ENCODE measurements around the gene SPON1. TPM values are rescaled to one million over a fixed set of nuclear protein-coding genes. Genes with fewer than 3 reads are reported as not detected.

The SPON1 gene
- total and polyA plus RNA-seq, 12 donors = 2.7 to 116 (median 34.4) TPM

- H3K4me1 ChIP-seq (replicated peaks in 1 of 2) = peaks cover 5 to 26% of the 10 kb centered on the region in 2 donors
- no peaks in the 10 kb centered on the region for H3K36me3 ChIP-seq (replicated peaks in 1 of 2)
- no peaks in the 10 kb centered on the region for H3K27me3 ChIP-seq
- no peak for DNase-seq
- intact Hi-C loops (cut with DNase I) = no loop called here
- no peak overlapping the region for H3K27ac ChIP-seq
- no peak overlapping the region for H3K4me3 ChIP-seq
- WGBS, 4 donors = 43 to 62% (median 57%) methylated on average over 1 of the region's 1 CpG
- TF ChIP-seq CTCF (IDR thresholded peaks at IDR 0.05) = no peak
- no peak for TF ChIP-seq POLR2A (IDR thresholded peaks at IDR 0.05)
- no peaks in the 10 kb centered on the region for H3K9me3 ChIP-seq (replicated peaks in 1 of 3)
Observed at GRCh38 chr11:14310679-14311078, 348.2 kb downstream of the SPON1 start.

- Histone ChIP-seq H3K4me1 (replicated peaks in 1 of 2) (peaks cover 5 to 26% of the 10 kb centered on the region in 2 donors), H3K27ac (no peak overlapping the region), H3K36me3 (replicated peaks in 1 of 2) (no peaks in the 10 kb centered on the region), H3K27me3 (no peaks in the 10 kb centered on the region), H3K9me3 (replicated peaks in 1 of 3) (no peaks in the 10 kb centered on the region), H3K4me3 (no peak overlapping the region)
- DNase-seq = no peak
- intact Hi-C loops (cut with DNase I) = no loop called here
- WGBS, 4 donors = 72 to 80% (median 78%) methylated on average over 4 of the region's 4 CpGs
- TF ChIP-seq POLR2A (IDR thresholded peaks at IDR 0.05) (no peak), CTCF (IDR thresholded peaks at IDR 0.05) (no peak)
Observed at GRCh38 chr11:14312736-14313438, 350.4 kb downstream of the SPON1 start.

GRCh38 chr11:14314127-14314526 lies 351.6 kb downstream of the SPON1 start:
- H3K9me3 ChIP-seq (replicated peaks in 1 of 3) = no peaks in the 10 kb centered on the region
- no peak overlapping the region for H3K27ac ChIP-seq
- peaks cover 5 to 19% of the 10 kb centered on the region in 2 donors for H3K4me1 ChIP-seq (replicated peaks in 1 of 2)
- no peak for DNase-seq
- no peak for TF ChIP-seq CTCF (IDR thresholded peaks at IDR 0.05)
- WGBS, 4 donors = 78 to 92% (median 89%) methylated on average over 2 of the region's 2 CpGs
- intact Hi-C loops (cut with DNase I) = no loop called here
- H3K4me3 ChIP-seq = no peak overlapping the region
- no peaks in the 10 kb centered on the region for H3K36me3 ChIP-seq (replicated peaks in 1 of 2)
- no peaks in the 10 kb centered on the region for H3K27me3 ChIP-seq

GRCh38 chr11:14315130-14315529 lies 352.6 kb downstream of the SPON1 start:
- no peak for DNase-seq
- Histone ChIP-seq H3K27ac (no peak overlapping the region), H3K4me3 (no peak overlapping the region), H3K36me3 (replicated peaks in 1 of 2) (no peaks in the 10 kb centered on the region), H3K4me1 (replicated peaks in 1 of 2) (peaks cover 0 to 9% of the 10 kb centered on the region in 2 donors), H3K27me3 (no peaks in the 10 kb centered on the region), H3K9me3 (replicated peaks in 1 of 3) (no peaks in the 10 kb centered on the region)
- TF ChIP-seq CTCF (IDR thresholded peaks at IDR 0.05) = no peak
- TF ChIP-seq POLR2A (IDR thresholded peaks at IDR 0.05) = no peak
- 89 to 92% (median 91%) methylated on average over 2 of the region's 2 CpGs for WGBS, 4 donors
- intact Hi-C loops (cut with DNase I) = no loop called here

Small RNA genes within 50 kb of the gene (small RNA-seq; reads per million reads assigned to genes)
- 0 reads per million in 2 donors for gene RNA5SP332
